NCI-H187 treated with DMSO at 0.1 percent for 48 hours (cell line): ENCODE data around the gene ZNF24.

Experiments used
- DNase-seq: peaks from one replicate; lab custom pipeline; 2025; lab: John Stamatoyannopoulos, UW

ZNF24 gene

GRCh38 chr18:35355140-35355618 is 11.0 kb upstream of the ZNF24 start:
- DNase-seq = no peak

GRCh38 chr18:35352778-35353177 is 8.6 kb upstream of the ZNF24 start:
- DNase-seq = no peak

GRCh38 chr18:35352283-35352682 is 8.1 kb upstream of the ZNF24 start:
- DNase-seq = no peak

- DNase-seq = no peak
These were observed 3.8 kb upstream of the ZNF24 start for GRCh38 chr18:35348001-35348400.

- DNase-seq = no peak
These were observed 1.7 kb upstream of the ZNF24 start for GRCh38 chr18:35345950-35346349.

- no peak for DNase-seq
These were observed 1.3 kb upstream of the ZNF24 start for GRCh38 chr18:35345460-35345921.

GRCh38 chr18:35344736-35345459 is 678 bp upstream of the ZNF24 start:
- DNase-seq = no peak

GRCh38 chr18:35343488-35343935 is 708 bp downstream of the ZNF24 start:
- no peak for DNase-seq

- DNase-seq = no peak
These were observed 6.9 kb downstream of the ZNF24 start for GRCh38 chr18:35337286-35337685.

GRCh38 chr18:35335866-35336265 is 8.4 kb downstream of the ZNF24 start:
- DNase-seq = no peak

- no peak for DNase-seq
These were observed 9.4 kb downstream of the ZNF24 start for GRCh38 chr18:35334821-35335220.

GRCh38 chr18:35334212-35334611 is 10.0 kb downstream of the ZNF24 start:
- no peak for DNase-seq

GRCh38 chr18:35331367-35332087 is 12.7 kb downstream of the ZNF24 start:
- no peak for DNase-seq

GRCh38 chr18:35328868-35329267 is 15.4 kb downstream of the ZNF24 start:
- DNase-seq = no peak

- DNase-seq = no peak
These were observed 17.4 kb downstream of the ZNF24 start for GRCh38 chr18:35326695-35327387.

GRCh38 chr18:35324926-35325655 is 19.1 kb downstream of the ZNF24 start:
- no peak for DNase-seq

- DNase-seq = no peak
These were observed 21.4 kb downstream of the ZNF24 start for GRCh38 chr18:35322486-35323458.

- DNase-seq = no peak
These were observed 32.7 kb downstream of the ZNF24 start for GRCh38 chr18:35311496-35311895.

- DNase-seq = no peak
These were observed 37.5 kb downstream of the ZNF24 start for GRCh38 chr18:35306588-35307250.

GRCh38 chr18:35303610-35304009 is 40.6 kb downstream of the ZNF24 start:
- DNase-seq = no peak
